Stimulated activated CD8-positive, alpha-beta memory T cell treated with anti-CD3 and anti-CD28 coated beads, Interleukin-12 subunit alpha, Interleukin-12 subunit beta, amount 100 ng/mL, for 24 hours (primary cell): Measurements from ENCODE around the gene EDEM3.
"Not testable (repeated sequence)": the region's sequence is repeated elsewhere in the genome, so short reads cannot be mapped to it uniquely, and the experiment has no call there.

Experiments used
- DNase-seq: peaks from one replicate; pipeline ENCODE4 v3.0.0-alpha.2; 2020; ENCODE audit errors: extremely low read depth

The EDEM3 gene

GRCh38 chr1:184739070-184739469, 15.6 kb downstream of the EDEM3 start:
- DNase-seq = no peak

- no peak for DNase-seq
Observed at GRCh38 chr1:184734980-184735379, 19.7 kb downstream of the EDEM3 start.

GRCh38 chr1:184724843-184725242, 29.8 kb downstream of the EDEM3 start:
- DNase-seq = no peak

GRCh38 chr1:184716158-184716557, 38.5 kb downstream of the EDEM3 start:
- no peak for DNase-seq

GRCh38 chr1:184709418-184709817, 45.2 kb downstream of the EDEM3 start:
- DNase-seq = no peak

GRCh38 chr1:184708084-184708676, 46.5 kb downstream of the EDEM3 start:
- no peak for DNase-seq

- no peak for DNase-seq
Observed at GRCh38 chr1:184705271-184705670, 49.4 kb downstream of the EDEM3 start.

GRCh38 chr1:184701816-184702215, 52.8 kb downstream of the EDEM3 start:
- DNase-seq = no peak

- DNase-seq = no peak
Observed at GRCh38 chr1:184698969-184699368, 55.7 kb downstream of the EDEM3 start.

- no peak for DNase-seq
Observed at GRCh38 chr1:184698016-184698415, 56.6 kb downstream of the EDEM3 start.

GRCh38 chr1:184696403-184696802, 58.3 kb downstream of the EDEM3 start:
- no peak for DNase-seq

- DNase-seq = no peak
Observed at GRCh38 chr1:184695023-184695422, 59.6 kb downstream of the EDEM3 start.

GRCh38 chr1:184693011-184693410, 61.6 kb downstream of the EDEM3 start:
- DNase-seq = no peak

GRCh38 chr1:184691719-184692324, 62.8 kb downstream of the EDEM3 start:
- DNase-seq = no peak

- DNase-seq = no peak
Observed at GRCh38 chr1:184686540-184686939, 68.1 kb downstream of the EDEM3 start.

- no peak for DNase-seq
Observed at GRCh38 chr1:184685116-184685515, 69.5 kb downstream of the EDEM3 start.

GRCh38 chr1:184684285-184685074, 70.2 kb downstream of the EDEM3 start:
- DNase-seq = no peak

GRCh38 chr1:184682956-184683355, 71.7 kb downstream of the EDEM3 start:
- DNase-seq = no peak

- DNase-seq = not testable (repeated sequence)
Observed at GRCh38 chr1:184680611-184681225, 73.9 kb downstream of the EDEM3 start.

GRCh38 chr1:184679472-184679871, 75.2 kb downstream of the EDEM3 start:
- not testable (repeated sequence) for DNase-seq

GRCh38 chr1:184677344-184677743, 77.3 kb downstream of the EDEM3 start:
- no peak for DNase-seq

- no peak for DNase-seq
Observed at GRCh38 chr1:184673305-184673704, 81.4 kb downstream of the EDEM3 start.
